Iris pigment epithelial cell (primary cell): ENCODE results near the gene ABI3BP.
"Not testable (repeated sequence)": the region's sequence is repeated elsewhere in the genome, so short reads cannot be mapped to it uniquely, and the experiment has no call there.

Source experiments
- DNase-seq: peaks from one replicate; pipeline ENCODE4 v3.0.0-alpha.2; 2011; ENCODE audit warnings: low read depth

Gene ABI3BP, protein sequence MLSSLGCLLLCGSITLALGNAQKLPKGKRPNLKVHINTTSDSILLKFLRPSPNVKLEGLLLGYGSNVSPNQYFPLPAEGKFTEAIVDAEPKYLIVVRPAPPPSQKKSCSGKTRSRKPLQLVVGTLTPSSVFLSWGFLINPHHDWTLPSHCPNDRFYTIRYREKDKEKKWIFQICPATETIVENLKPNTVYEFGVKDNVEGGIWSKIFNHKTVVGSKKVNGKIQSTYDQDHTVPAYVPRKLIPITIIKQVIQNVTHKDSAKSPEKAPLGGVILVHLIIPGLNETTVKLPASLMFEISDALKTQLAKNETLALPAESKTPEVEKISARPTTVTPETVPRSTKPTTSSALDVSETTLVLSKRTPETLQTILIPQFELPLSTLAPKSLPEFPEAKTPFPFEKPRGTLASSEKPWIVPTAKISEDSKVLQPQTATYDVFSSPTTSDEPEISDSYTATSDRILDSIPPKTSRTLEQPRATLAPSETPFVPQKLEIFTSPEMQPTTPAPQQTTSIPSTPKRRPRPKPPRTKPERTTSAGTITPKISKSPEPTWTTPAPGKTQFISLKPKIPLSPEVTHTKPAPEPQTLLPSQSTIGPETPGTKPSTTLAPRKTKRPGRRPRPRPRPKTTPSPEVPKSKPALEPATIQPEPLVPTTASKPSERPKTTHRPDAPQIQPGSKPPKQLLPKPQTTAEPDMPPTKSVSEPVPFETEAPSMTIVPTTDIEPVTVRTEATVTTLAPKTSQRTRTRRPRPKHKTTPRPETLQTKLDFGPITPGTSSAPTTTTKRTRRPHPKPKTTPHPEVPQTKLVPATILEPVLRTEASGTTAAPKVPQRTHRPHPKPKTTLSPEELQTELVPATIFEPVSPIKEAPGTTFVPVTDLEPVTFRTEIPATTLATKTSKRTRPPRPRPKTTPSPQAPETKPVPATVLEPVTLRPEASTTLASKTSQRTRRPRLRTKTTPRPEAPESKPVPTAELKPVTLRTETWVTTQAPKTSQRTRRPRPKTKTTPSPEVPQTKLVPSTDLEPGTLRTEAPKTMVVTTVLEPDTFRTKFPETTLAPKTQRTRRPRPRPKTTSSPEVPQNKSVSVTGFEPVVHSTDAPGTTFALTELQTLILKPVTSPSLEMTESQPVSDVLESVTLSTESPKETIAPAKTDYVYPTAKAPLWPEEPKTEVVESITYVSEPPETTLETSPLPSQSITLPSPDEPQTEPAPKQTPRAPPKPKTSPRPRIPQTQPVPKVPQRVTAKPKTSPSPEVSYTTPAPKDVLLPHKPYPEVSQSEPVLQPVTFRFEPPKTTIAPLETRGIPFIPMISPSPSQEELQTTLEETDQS (N-terminal part only)

GRCh38 chr3:100993309-100993708 lies at the start of gene ABI3BP:
Gene ABI3BP, minus strand, starts transcription at chr3:100993421. Its CDS starts 37 bp downstream, at chr3:100993384.
- peak; percentile 89 for DNase-seq

- DNase-seq: no peak
Measured at GRCh38 chr3:101039285-101039684, 46.1 kb upstream of the ABI3BP start.

GRCh38 chr3:101038880-101039279 lies 45.7 kb upstream of the ABI3BP start:
- no peak for DNase-seq

DNA sequence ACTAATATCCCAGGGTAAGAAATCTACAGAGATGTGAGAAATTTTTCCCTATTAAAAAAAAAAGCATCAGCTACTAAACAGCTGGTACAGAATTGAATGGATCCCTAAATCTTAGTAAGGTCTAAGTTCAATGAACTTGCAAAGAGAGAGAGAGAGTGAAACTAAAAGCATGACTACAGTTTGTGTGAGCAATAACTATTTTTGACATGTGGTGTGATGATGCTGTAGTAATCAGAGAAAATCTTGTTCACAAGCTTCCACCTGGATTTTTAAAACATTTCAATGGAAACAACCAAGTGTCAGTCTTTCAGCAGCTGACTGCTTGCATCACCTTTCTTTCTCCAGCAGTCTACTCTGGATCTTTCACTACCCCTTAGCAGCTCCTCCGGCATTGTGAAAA lies 45.2 kb upstream of the ABI3BP start:
- DNase-seq: peak; percentile 50

- no peak for DNase-seq
Measured at GRCh38 chr3:101037613-101038012, 44.4 kb upstream of the ABI3BP start.

DNA sequence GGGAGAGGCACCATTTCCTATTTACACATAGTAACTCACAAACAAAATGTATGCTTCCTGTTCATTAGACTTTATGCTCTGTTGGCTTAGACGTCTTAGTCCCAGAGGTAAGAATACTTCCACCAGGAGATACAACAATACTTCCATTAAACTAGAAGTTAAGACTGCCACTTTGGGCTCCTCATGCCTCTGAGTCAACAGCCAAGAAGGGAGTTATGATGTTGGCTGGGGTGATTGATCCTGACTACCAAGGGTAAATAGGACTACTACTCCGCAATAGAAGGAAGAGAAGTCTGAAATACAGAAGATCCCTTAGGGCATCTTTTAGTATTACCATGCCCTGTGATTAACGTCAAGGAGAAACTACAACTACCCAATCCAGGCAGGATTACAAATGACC lies 43.5 kb upstream of the ABI3BP start:
- DNase-seq: peak; percentile 37

- DNase-seq: peak; percentile 95
Measured at GRCh38 chr3:101036213-101036618, 43.0 kb upstream of the ABI3BP start.

DNA sequence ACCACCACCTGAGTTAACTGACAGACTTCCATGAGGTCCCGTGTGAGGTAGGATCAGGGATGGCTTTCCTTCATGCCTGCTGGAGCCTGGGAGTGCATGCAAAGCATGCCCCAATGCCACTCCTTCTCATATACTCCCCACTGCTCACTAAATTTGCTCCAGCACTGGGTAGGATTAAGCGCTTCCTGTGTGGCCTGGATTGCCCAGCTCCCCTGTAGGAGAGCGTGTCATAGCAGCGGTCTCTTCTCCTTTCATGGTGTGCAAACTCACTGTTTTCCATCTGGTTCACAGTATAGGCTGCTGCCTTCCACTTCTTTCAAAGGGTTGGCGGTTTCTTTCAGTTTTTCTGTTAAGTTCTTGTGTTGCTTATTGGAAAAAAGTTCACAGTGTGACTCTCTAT lies 34.1 kb upstream of the ABI3BP start:
- DNase-seq: no peak

DNA sequence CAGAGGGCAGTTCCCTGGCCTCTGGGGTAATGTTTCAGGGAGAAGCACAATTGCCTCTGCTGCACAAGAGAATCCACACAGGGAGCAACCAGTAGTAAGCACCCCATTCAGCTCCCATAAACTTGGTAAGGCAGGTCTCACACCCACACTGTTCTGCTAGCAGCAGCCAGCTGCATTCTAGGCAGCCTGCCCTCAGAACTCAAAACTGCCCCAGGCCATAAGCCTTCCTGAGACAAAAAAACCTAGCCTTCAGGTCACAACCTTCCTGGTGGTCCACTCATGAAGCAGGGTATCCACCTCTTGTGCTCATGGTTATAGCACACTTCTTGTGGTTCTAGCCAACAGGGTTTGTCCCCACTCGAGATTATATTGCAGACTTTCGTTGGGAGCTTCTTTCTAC lies 33.7 kb upstream of the ABI3BP start:
- DNase-seq: no peak

DNA sequence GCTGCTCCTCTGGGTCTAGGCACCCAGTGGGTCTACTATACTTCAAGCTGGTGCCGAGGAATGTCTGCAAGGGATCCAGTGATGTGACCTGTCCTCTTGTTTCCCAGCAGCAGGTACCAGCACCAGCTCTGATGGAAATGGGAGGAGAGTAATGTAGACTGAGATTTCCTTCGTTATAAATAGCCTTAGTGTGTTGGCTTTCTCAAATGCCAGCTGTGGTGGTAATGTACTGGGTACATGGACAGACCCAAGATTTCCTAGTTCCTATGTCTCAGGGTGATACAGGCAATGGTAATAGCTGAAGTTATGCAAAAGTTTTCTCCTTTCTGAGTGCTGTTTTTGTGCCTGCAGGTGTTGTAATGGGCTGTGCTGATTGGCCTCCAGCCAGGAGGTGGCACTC lies 33.0 kb upstream of the ABI3BP start:
- no peak for DNase-seq

DNA sequence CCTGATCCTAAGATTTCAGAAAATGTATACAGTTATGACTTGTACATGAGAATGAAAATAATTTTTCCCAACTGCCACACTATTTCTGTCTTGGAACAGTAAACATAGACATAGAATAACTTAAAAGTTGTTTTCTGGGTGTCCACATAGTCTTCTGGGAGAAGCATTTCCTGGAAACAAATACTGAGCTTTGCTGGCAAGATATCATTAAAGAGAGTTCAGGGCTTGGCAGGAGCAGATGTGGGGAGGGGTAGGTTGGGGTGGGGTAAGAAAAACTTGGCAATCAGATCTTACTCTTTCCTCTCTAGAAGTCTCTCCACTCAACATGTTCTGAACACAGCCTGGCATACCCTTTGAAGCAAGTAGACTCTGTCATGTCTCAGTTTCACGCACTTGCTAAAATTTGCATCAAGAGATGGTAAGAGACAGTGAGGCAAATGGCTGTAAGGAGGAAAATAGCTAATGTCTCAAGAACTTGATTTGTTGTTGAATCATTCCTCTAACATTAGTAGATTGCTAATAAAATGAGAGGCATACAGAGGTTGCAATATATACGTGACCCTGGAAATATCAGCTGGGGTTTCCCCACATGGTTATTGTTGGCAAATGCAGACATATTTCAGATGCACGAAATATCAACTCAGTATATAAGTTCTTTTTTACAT lies 27.3 kb upstream of the ABI3BP start:
- peak; percentile 82 for DNase-seq

DNA sequence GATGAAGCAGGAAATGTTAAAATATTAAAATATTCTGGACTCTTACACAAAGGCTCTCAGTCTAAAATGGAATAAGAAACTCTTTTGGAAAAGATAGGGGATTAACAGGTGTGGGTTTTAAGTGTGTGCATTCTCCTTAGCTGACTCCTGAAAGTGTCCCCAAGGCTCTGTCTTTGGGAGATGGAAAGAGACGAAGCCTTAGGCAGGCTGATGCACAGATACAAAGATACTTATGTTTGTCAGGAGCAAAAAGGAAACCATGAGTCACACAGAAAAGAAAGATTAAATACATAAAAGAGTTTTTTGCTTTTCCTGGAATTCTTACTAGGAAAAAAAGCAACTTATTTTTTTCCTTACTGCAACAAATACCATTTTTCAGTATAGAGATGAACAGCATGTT lies 23.8 kb upstream of the ABI3BP start:
- peak; percentile 58 for DNase-seq

- not testable (repeated sequence) for DNase-seq
Measured at GRCh38 chr3:101012312-101012711, 19.1 kb upstream of the ABI3BP start.

- DNase-seq: no peak
Measured at GRCh38 chr3:101011136-101011535, 17.9 kb upstream of the ABI3BP start.

- peak; percentile 32 for DNase-seq
Measured at GRCh38 chr3:101010296-101010695, 17.1 kb upstream of the ABI3BP start.

GRCh38 chr3:101009386-101009785 lies 16.2 kb upstream of the ABI3BP start:
- peak; percentile 48 for DNase-seq

- DNase-seq: no peak
Measured at GRCh38 chr3:100999160-100999559, 5.9 kb upstream of the ABI3BP start.

- DNase-seq: no peak
Measured at GRCh38 chr3:100994809-100995208, 1.6 kb upstream of the ABI3BP start.

DNA sequence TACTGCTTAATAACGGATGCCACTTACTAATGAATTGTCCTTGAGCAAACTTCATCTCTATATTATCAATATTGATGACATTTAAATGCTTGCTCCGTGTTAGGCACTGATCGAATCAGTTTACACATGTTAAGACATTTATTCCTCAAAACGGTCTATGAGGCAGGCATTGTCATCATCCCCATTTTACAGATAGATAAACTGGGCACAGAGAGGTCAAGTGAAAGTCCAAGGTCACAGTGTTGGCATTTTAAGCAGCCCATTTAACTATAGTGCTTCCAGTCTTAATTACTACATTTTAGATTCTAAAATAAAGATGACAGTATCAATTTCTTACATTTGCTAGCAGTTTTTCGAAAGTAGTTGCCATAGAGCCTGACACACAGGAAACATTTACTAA lies 966 bp upstream of the ABI3BP start:
- DNase-seq: no peak

DNA sequence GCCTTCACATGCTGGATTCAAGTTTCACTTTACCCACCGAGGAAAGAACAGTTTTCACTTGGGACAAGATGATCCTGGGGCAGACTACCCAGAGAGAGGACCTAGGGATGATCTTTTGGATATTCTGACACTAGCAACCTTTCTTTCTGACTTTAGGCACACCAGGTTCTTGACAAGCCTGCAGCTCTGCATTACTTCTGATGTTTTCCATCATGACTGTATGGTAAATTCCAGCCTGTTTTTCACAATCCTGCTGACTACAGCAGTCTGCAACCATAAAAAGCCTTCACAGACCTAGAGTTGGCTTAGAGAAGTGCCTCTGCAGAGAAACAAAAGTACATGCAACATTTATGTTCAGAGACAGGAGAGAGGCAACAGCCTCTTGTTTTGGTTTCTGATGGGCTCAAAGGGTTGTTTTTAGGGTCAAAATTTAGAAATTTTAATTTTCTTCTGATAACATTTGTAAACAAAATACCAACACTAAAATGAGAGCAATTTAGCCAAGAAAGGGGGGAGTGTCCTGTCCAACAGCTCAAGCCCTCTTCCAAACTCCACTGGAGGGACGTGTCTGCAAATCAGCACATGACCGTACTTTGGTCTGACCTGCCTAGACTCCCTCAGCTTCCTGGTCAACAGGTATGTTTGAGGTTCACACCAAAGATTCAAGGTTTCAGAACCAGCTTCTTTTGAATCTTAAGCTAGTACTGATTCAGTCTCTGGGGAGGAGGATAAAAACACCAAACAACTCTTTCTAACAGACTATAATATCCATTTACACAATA lies 799 bp downstream of the ABI3BP start:
- DNase-seq: peak; percentile 72

DNA sequence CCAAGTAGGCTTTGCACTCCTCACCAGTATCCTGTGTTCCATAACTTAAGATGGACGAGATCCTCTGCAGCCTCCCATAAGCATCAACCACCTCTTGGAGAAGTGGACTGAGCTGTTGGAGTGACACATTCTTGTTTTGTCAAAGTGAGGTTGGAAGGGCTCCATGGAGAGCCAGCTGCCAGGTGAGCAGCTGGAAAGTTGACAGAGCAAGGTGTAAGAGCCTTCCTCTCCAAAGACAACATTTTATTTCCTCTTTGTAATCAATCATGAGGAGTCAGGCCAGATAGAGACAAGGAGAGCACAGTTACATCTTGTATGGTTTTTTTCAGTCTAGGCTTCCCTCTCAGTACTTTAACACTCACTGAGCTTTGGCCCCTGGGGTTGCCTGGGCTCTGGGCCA lies 5.1 kb downstream of the ABI3BP start:
- no peak for DNase-seq
